Breast epithelium (tissue), 4 donors: ENCODE data around the gene KIF1A. TPM values are rescaled to one million over a fixed set of nuclear protein-coding genes. Genes with fewer than 3 reads are reported as not detected.
"Not testable (repeated sequence)": the region's sequence is repeated elsewhere in the genome, so short reads cannot be mapped to it uniquely, and the experiment has no call there.

Experiments
- DNase-seq, 2 donors: peaks; one replicate each; pipeline ENCODE4 v3.0.0-alpha.2; 2019; ENCODE audit warnings: low spot score in 2 of 2
- H3K27ac ChIP-seq, 2 donors: fragments of 200-600 bp; sonication (generic) in 1 of 2; one replicate each; pipeline ENCODE4 v1.5.1; 2016 to 2019; ENCODE audit warnings: mild to moderate bottlenecking in 1 of 2
- H3K27me3 ChIP-seq, 2 donors: fragments of 200-600 bp; sonication (generic) in 1 of 2; one replicate each; pipeline versions ENCODE4 v1.5.1 to v1.6.0; 2017 to 2019; ENCODE audit warnings: control low read depth in 1 of 2, mild to moderate bottlenecking in 1 of 2
- H3K36me3 ChIP-seq: fragments of 200-600 bp; one replicate; pipeline ENCODE4 v1.5.1; 2019
- H3K4me1 ChIP-seq, 2 donors: fragments of 200-600 bp; sonication (generic); one replicate each; pipeline ENCODE4 v1.5.1; 2016 to 2019; ENCODE audit warnings: control low read depth in 1 of 2
- H3K4me3 ChIP-seq, 3 donors: fragments of 200-600 bp; sonication (generic); 1 replicate in 2 of 3; 2 replicates in 1 of 3; pipeline ENCODE4 v1.5.1; 2016 to 2019; ENCODE audit warnings: mild to moderate bottlenecking in 3 of 3, moderate library complexity in 2 of 3
- H3K9me3 ChIP-seq, 2 donors: fragments of 200-600 bp; sonication (generic) in 1 of 2; one replicate each; pipeline ENCODE4 v1.5.1; 2016 to 2019; ENCODE audit warnings: control low read depth in 1 of 2
- POLR2A ChIP-seq: fragments of 450-650 bp; IDR thresholded peaks from one replicate; pipeline ENCODE4 v1.6.1; 2016; ENCODE audit warnings: antibody characterized with exemption, mild to moderate bottlenecking, moderate library complexity
- intact Hi-C: fragments of 100-400 bp; cut with DNase I; formaldehyde crosslinking; loops from one replicate; pipeline ENCODE4 v1.15.1; 2023; ENCODE audit warnings: low total_unique reads
- total RNA-seq, 3 donors: library from RNA; depleted of rRNA; stranded (reverse); fragments of >200 nt; gene quantifications; one replicate each; pipeline ENCODE4 v1.1.0, GENCODE V29; 2016
- TF ChIP-seq, protein P1 (sequence below), 3 donors: fragments of 450-650 bp; IDR thresholded peaks; one replicate each; pipeline ENCODE4 v1.5.1; 2016 to 2017; ENCODE audit warnings: antibody characterized with exemption in 3 of 3, mild to moderate bottlenecking in 3 of 3, moderate library complexity in 3 of 3

KIF1A gene
- total RNA-seq, 3 donors from 2014 or later: under 0.01 to 0.29 TPM; not detected in 1

DNA sequence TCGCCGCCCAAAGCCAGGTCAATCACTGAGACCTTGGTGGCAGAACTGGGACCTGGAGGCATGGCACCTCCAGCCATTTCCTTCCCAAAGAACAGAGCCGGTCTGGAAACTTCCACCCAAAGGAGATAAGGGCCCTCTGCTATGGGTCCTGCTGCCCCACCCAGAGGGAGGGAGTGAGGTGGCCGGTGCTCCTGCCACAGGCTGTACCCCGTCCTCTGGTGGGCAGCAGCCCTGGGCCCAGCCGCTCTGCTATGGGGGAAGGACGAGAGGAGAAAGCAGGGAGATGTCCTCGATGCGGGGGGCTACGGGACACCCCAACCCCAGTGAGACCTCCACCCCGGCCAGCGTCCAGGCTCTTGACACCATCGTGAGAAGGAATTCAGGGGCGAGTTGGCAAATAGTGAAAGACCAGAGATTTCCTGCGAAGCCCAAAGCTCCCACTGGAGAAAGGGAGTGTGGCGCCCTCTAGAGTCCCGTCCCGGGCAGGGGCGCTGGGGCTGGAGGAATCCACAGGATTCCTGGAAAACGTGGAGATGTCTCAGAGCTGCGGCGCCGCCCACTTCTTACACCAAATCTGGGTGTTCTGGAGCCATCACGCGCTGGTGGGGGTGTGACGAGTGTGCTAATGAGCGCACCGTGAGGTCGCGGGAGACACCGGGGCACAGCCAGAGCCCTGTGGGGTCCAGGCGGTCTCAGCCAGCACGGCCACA lies 121.0 kb downstream of the KIF1A start:
- H3K27me3 ChIP-seq: peaks cover 0 to 32% of the 10 kb centered on the region in 2 donors
- intact Hi-C loops, H3K4me3 ChIP-seq, H3K4me1 ChIP-seq, H3K27ac ChIP-seq, H3K9me3 ChIP-seq, H3K36me3 ChIP-seq, DNase-seq: not testable (repeated sequence)

DNA sequence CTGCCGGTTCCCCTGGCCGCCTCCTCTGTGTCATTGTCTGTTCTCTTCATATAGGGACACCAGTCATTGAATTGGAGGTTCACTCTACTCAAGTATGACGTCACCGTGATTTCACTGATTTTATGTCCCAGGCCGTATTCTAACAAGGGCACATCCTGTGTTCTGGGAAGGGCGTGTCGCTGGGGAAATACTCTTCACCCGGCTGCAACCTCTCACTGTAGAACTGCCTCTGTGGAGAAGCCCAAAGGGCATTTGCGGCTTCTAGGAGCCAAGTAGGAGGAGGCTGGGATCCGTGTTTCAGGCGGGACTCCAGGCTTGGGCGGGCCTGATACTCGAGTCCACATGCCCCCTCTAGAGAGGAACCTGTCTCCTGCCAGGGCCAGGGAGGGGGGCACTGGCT lies 123.5 kb downstream of the KIF1A start:
- H3K4me1 ChIP-seq, H3K36me3 ChIP-seq, intact Hi-C loops, DNase-seq, H3K27me3 ChIP-seq, H3K4me3 ChIP-seq, H3K27ac ChIP-seq, H3K9me3 ChIP-seq: not testable (repeated sequence)

DNA sequence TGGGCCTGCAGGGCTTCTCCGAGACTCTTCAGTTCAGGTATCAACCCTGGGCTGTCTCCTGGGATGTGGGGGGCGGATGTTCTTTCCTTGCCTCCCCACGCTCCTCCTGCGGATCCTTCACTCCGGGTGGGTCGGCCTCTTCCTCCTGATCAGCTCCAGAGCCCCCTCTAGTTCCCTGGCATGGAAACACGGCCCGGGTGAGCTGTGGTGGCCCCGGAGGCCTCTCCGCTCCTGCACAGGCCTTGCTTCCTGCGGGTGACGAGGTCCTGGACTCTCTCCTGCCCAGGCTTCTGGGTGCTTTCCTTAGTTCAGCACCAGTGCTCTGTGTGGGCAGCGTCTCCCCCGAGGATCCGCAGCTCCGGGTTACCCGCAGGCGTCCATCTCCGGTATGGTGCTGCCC lies 124.4 kb downstream of the KIF1A start:
- intact Hi-C loops, H3K9me3 ChIP-seq, H3K27me3 ChIP-seq, H3K4me1 ChIP-seq, H3K36me3 ChIP-seq, H3K27ac ChIP-seq, H3K4me3 ChIP-seq, DNase-seq: not testable (repeated sequence)

DNA sequence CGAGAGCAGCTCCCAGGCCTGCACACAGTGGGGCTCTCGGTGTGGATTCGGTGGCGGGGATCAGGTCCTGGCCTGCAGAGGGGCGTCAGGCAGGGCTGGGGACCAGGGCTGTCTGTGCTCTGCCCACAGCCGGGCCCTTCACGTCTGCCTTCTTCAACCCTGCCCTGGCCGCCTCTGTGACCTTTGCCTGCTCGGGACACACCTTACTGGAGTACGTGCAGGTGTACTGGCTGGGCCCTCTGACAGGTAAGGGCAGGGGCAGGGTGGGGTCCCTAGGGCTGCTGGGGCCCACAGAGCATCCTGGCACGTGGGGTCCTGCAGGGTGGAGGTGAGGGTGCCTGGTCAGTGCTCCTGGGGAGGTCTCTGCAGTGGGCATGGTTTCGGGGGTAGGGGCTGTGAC lies 125.7 kb downstream of the KIF1A start:
- H3K4me1 ChIP-seq, DNase-seq, H3K36me3 ChIP-seq, H3K27ac ChIP-seq, H3K9me3 ChIP-seq, H3K27me3 ChIP-seq, intact Hi-C loops, H3K4me3 ChIP-seq: not testable (repeated sequence)

DNA sequence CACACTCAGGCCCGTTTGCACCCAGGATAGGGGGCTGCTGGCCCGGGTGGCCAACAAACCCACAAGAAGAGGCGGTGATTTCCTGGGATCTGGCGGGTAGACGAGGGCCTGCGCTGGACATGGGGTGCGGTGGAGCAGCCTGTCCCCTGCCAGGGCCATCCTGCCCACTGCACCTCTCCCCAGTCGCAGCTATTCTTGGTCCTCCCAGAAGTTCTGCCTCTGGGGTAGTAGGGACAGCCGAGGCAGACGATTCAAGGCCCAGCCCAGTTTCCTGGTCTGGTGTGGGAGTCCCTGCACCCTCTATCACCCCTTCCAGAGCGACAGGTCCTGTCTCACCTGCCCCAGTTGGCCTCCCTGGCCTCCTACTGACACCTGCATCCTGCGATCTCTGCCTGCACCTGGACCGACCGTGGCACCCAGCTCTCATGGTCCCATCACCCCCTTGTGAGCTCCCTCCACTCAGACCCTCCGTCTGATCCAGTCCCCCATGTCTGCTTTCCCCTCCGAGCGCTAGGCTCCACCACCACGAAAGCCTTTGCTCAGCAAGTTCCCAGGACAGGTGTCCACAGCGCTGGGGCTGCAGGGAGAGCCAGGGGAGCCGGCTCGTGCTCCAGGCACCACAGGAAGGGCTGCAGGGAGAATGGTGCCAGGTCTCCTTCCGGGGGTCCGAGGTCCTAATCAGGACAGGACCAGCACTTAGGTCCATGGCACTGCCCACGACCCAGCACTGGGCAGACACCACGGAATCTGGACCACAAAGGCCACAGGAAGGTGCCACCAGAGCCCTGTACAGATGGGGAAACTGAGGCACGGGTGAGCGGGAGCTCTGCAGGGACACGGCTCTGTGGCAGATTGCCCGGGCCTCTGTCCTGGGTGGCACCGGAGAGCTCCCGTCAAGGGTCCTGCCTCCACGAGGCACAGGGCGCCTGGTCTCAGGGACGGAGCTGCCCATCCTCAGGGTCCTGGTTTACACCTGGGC lies 127.1 kb downstream of the KIF1A start:
- DNase-seq, H3K4me1 ChIP-seq, intact Hi-C loops, H3K27me3 ChIP-seq, H3K27ac ChIP-seq, H3K9me3 ChIP-seq, H3K4me3 ChIP-seq, H3K36me3 ChIP-seq: not testable (repeated sequence)

DNA sequence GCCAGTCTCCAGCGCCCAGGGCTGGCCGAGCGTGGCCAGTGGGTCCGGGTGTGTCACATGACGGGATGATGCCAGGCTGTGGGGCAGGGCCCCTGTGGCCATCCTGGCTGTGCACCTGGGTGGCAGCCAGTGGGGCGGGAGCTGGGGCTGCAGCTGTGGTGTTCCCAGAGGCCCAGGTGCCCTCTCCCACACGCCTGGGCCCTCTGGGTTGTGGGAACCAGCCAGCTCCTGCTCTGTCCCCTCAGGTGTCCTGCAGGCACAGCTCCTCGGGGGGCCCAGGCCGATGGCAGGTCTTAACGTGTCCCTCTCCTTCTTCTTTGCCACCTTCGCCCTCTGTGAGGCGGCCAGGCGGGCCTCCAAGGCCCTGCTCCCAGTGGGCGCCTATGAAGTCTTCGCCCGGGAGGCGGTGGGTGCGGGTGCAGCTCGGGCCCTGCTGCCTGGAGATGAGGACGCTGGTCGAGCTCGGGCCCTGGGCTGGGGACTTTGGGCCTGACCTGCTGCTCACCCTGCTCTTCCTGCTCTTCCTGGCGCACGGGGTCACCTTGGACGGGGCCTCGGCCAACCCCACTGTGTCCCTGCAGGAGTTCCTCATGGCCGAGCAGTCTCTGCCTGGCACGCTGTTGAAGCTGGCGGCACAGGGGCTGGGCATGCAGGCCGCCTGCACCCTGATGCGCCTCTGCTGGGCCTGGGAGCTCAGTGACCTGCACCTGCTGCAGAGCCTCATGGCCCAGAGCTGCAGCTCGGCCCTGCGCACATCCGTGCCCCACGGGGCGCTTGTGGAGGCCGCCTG lies 128.2 kb downstream of the KIF1A start, which contains the start of gene AQP12A:
Gene AQP12A (plus strand): TSS at position 236 of the 790 bp plus-strand sequence. CDS start 48 bp downstream, at position 284.
- intact Hi-C loops, H3K9me3 ChIP-seq, DNase-seq, H3K27me3 ChIP-seq, H3K4me1 ChIP-seq, H3K4me3 ChIP-seq, H3K27ac ChIP-seq, H3K36me3 ChIP-seq: not testable (repeated sequence)

DNA sequence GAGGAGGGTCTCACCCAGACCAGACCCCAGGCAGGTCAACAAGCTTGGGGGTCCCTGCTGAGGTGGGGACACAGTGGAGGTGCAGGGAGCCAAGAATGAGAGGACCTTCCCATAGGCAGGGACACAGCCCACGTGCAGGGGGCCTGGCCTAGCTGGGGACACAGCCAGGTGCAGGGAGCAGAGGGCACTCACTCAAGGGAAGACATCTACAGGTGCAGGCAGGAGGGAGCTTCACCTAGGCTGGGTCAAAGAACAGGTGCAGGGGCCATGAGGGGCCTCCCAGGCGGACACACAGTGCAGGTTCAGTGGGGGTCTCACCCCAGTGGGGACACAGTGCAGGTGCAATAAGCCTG lies 129.0 kb downstream of the KIF1A start:
- DNase-seq, H3K27me3 ChIP-seq, H3K27ac ChIP-seq, H3K9me3 ChIP-seq, H3K4me3 ChIP-seq, intact Hi-C loops, H3K36me3 ChIP-seq, H3K4me1 ChIP-seq: not testable (repeated sequence)

DNA sequence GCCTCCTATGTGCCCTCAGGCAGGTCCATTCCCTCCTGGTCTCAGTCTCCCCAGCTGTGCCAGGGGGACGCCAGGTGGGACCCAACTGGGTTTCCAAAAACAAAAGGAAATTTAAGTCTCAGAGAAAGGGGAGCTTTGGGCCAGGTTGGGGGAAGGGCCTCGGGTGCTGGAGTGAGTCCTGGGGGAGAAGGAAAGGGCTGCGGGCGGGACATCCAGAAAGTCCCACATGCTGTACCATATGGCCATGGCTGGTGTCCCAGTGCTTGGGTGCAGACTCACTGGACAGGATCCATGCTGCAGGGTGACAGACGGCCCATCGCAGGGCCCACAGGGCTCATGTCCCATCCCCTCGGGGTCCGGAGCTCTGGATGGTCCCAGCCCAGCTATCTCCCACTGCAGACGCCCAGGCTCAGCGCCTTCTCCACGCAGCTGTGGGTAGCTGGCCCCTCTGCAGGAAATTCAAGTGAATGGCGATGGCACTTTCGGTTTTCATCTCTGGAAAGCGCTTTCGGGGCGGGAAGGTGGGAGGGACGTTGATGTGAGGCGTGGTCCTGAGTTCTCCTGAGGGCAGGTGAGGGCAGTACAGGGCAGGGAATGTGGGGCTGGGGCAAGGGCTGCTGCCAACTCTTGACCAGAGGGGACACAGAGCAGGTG lies 129.5 kb downstream of the KIF1A start:
- H3K4me3 ChIP-seq, H3K27me3 ChIP-seq, H3K27ac ChIP-seq, DNase-seq, H3K4me1 ChIP-seq, intact Hi-C loops, H3K36me3 ChIP-seq, H3K9me3 ChIP-seq: not testable (repeated sequence)

DNA sequence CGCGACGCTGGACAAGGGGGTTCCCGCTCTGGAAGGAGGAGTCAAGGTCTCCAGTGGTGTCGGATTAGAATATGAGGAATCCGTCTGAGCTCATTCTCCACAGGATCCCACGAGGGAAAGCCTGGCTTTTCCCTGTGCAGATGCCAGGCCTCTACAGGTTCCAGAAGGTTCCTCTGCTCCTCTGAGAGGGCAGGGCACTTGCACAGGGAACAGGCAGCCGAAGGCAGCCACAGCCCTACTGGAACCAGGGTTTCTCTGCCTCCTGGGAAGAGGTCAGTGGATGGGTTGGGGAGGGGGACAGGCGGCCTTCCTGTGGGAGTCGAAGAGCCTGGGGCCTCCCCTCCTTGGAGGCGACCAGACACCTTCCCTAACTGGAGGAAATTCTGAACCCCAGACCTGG lies 130.0 kb downstream of the KIF1A start:
- Histone ChIP-seq H3K27me3 (peaks cover 0 to 4% of the 10 kb centered on the region in 2 donors), H3K4me1 (no peaks in the 10 kb centered on the region), H3K36me3 (no peaks in the 10 kb centered on the region), H3K9me3 (no peaks in the 10 kb centered on the region), H3K4me3 (no peak overlapping the region), H3K27ac (no peak overlapping the region)
- intact Hi-C loops: no loop called here
- no peak for TF ChIP-seq POLR2A
- TF ChIP-seq, protein P1, sequence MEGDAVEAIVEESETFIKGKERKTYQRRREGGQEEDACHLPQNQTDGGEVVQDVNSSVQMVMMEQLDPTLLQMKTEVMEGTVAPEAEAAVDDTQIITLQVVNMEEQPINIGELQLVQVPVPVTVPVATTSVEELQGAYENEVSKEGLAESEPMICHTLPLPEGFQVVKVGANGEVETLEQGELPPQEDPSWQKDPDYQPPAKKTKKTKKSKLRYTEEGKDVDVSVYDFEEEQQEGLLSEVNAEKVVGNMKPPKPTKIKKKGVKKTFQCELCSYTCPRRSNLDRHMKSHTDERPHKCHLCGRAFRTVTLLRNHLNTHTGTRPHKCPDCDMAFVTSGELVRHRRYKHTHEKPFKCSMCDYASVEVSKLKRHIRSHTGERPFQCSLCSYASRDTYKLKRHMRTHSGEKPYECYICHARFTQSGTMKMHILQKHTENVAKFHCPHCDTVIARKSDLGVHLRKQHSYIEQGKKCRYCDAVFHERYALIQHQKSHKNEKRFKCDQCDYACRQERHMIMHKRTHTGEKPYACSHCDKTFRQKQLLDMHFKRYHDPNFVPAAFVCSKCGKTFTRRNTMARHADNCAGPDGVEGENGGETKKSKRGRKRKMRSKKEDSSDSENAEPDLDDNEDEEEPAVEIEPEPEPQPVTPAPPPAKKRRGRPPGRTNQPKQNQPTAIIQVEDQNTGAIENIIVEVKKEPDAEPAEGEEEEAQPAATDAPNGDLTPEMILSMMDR (IDR thresholded peaks at IDR 0.05): no peak
- DNase-seq: no peak
